GM12864 (cell line): ENCODE measurements around the gene DRAP1.

Experiments used
- DNase-seq: peaks from one replicate; pipeline ENCODE4 v3.0.0-alpha.2; 2011; ENCODE audit warnings: low read depth
- H3K4me3 ChIP-seq: 2 replicates; pipeline ENCODE4 v1.5.1; 2011; ENCODE audit warnings: mild to moderate bottlenecking, low read depth, low read length, control low read depth
- TF ChIP-seq, protein P1 (sequence below): IDR thresholded peaks from 2 replicates; pipeline ENCODE4 v1.5.1; 2011; ENCODE audit warnings: low read depth, mild to moderate bottlenecking, moderate library complexity, low read length, control low read depth, inconsistent platforms; ENCODE audit errors: missing control alignments

The DRAP1 gene

DNA sequence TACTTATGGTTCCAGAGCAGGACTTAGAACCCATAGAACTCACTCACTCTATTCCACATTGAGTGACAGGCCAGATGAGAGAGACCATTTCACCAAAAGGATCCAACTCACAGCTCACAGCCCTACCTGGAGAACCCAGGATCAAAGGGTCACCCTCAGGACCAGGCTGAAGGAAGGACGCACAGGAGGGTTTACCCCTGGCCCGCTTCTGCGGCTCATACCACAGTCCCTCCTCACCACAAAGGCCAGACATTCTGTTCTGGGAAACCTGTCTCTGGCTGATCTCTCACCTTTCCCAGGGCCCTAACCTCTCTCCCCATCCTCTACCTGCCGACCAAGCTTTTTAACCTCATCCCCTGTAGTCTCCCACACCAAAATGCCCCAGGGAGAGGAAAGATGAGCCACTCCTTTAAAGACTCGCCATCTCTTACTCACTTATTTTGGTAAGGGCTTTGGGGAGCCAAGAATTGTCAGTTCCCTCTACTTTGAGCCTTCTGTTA lies 23.7 kb upstream of the DRAP1 start:
- DNase-seq, result no peak
- TF ChIP-seq, protein P1, sequence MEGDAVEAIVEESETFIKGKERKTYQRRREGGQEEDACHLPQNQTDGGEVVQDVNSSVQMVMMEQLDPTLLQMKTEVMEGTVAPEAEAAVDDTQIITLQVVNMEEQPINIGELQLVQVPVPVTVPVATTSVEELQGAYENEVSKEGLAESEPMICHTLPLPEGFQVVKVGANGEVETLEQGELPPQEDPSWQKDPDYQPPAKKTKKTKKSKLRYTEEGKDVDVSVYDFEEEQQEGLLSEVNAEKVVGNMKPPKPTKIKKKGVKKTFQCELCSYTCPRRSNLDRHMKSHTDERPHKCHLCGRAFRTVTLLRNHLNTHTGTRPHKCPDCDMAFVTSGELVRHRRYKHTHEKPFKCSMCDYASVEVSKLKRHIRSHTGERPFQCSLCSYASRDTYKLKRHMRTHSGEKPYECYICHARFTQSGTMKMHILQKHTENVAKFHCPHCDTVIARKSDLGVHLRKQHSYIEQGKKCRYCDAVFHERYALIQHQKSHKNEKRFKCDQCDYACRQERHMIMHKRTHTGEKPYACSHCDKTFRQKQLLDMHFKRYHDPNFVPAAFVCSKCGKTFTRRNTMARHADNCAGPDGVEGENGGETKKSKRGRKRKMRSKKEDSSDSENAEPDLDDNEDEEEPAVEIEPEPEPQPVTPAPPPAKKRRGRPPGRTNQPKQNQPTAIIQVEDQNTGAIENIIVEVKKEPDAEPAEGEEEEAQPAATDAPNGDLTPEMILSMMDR, result no peak

DNA sequence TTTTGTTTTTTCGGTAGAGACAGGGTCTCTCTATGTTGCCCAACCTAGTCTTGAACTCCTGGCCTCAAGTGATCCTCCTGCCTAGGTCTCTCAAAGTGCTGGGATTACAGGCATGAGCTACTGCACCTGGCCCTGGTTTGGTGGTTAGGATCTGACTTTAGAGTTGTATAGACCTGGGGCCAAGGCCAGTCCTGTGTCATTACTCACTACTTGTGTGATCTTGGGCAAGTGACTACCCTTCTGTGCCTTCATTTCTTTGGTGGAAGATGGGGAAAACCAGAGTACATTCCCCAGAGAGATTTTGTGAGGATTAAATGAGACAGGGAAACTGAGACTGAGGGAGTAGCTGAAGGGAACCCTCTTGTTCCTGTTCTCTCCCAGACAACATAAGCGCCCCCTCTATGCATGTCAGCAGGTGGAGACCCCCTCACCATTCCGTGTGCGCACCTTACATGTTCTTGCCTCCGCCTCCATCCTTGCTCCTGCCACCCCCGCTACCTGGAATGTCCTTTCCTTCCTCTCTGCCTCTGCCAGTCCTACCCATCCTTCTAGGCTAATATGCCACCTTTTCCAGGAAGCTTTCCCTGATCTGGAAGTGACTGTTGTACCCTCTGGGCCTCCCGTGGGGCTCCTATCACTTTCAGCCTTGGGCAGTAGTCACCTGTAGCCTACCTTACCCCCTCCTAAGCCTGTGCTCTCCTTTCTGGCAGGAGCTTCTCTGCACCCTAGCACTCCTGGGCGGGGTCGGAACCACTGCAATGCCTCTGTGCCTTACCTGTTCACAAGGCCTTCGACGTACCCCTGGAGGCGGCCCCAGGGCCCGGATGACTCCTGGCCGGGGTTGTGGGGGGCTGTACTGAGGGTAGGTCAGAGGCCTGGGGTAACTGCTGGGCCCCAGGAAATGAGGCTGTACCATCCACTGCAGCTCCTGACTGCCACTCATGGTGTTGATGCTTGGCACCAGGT lies 22.9 kb upstream of the DRAP1 start:
- no peak for DNase-seq
- no peak overlapping the region for H3K4me3 ChIP-seq
- TF ChIP-seq, protein P1, result no peak

More for the DNA sequence above, 23.7 kb upstream of the DRAP1 start:
- no peak overlapping the region for H3K4me3 ChIP-seq

DNA sequence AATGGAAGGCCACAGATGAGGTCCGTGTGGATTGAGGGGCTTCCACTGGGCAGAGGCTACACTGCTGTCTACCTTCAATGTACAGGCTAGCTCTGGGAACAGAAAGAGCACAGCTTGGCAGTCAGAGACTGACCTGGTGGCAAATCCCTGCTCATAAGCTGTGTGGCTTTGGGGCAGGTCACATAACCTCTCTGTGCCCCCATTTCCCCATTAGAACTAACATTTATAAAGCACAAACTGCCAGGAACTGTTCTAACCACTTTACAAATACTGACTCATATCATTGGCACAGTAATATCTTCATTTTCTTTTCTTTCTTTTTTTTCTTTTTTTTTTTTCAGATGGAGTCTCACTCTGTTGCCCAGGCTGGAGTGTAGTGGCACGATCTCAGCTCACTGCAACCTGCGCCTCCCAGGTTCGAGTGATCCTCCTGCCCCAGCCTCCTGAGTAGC lies 22.2 kb upstream of the DRAP1 start:
- TF ChIP-seq, protein P1, result no peak
- no peak for DNase-seq
- no peak overlapping the region for H3K4me3 ChIP-seq

DNA sequence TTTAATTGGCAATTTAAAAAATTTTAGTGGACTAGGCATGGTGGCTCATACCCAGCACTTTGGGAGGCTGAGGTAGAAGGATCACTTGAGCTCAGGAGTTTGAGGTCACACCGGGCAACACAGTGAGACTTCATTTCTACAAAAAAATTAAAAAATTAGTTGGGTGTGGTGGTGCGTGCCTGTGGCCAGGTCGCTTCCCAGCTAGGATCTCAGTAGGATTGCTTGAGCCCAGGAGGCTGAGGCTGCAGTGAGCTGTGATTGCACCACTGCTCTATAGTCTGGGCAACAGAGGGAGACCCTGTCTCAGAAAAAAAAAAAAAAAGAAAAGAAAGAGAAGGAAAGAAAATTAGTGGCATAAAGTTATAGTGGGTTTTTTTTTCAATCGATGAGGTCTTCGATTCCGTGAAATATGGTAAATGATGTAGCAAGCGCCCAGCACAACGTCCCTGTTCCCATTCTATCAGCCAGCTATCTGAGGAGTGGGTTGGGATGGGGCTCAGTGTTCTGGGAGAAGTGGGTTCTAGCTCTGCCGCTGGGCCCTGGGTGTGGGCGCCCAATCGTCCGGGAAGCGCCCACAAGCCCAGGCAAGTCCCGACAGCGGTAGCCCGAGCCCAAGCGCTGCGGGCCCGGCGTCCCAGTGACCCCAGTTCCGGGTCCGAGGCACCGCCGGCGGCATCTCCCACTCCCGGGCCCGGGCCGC lies 20.4 kb upstream of the DRAP1 start:
- DNase-seq, result no peak
- TF ChIP-seq, protein P1, result no peak
- H3K4me3 ChIP-seq, result peak overlapping the region; percentile 56

DNA sequence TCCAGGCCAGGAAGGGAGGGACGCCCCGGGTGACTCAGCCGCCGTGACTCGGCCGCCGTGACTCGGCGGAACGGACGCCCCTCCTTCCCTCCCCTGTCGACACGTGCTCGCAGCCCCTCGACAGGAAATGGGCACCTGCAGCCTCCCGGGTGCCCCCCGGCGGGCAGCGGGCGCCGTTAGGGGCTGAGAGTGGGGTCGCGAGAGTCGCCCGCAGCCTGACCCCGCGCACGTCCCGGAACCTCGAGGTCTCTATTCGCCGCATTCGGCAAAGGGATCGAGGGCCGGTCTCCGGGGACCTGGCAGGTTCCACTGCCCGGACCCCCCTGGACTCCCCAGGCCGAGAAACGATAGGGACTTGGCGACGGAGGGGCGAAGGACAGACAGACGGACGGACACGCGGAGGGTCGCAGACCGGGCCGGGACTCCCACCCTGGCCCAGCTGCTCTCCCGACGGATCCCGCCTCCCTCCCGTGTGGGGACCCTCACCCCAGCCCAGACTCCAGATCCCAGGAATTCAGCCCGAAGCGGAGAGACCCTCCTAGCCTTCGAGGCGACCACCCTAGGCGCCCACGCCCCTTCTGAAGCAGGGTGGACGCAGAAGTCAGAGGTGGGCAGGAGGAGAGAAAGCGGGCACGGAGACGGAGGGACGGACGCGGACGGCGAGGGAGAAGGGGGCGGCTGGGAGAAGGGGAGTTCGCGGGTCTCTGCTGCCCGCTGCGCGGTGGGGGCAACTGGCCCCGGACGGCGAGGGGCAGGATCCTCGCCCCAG lies 19.7 kb upstream of the DRAP1 start:
- TF ChIP-seq, protein P1, result no peak
- peak overlapping the region; percentile 56 for H3K4me3 ChIP-seq
- no peak for DNase-seq

DNA sequence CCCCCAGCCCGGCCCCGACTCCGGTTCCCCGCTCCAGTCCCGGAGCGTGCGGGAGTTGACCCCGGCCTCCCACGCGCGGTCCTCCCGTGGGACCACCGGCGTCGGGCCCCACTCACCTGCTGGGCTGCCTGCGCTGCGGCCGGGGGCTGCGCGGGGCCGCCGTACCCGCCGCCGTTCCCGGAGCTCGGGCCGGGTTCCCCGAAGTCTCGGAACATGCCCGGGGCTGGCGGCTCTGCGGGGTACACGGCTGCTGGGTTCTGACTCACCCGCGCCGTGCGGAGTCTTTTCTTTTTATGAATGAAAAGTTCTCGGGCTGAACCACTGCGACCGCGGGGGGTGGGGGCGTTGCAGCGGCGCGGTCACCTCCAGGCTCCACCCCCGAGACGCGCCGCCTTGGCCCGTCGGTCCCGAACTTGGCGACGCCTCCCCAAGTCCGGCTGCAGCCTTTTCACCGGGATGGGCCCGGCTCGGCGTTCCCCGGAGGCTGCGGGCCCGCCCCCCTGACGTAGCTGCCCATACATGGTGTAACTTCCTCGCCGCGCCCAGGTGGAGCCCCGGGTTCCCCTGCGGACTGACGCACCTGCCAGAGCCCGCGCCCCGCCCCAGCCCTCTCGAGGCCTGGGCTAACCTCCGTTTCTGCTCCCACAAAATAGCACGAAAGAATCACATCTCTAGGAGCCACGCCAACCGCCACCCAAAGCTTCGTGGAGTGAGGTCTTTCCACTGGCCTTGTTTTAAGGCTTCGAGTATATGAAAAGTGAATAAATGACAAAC lies 18.9 kb upstream of the DRAP1 start, which contains the start of gene FOSL1:
Gene FOSL1, minus strand, starts transcription at position 264 of the 774 bp plus-strand sequence. Its CDS starts 49 bp downstream, at position 215.
- TF ChIP-seq, protein P1, result no peak
- peak; percentile 57 for DNase-seq
- peak within 1 kb of the TSS; percentile 56 for H3K4me3 ChIP-seq
